ENCODE results near the gene CYP2R1. TPM values are rescaled to one million over a fixed set of nuclear protein-coding genes. Genes with fewer than 3 reads are reported as not detected.

Gene CYP2R1
- total RNA-seq, 1 donor from 2014 or later: 12.3 TPM

GRCh38 chr11:14927146-14927545 is 35.1 kb upstream of the CYP2R1 start:
- Histone ChIP-seq H3K9me3 (no peaks in the 10 kb centered on the region), H3K27me3 (no peaks in the 10 kb centered on the region), H3K36me3 (no peaks in the 10 kb centered on the region), H3K4me3 (no peak overlapping the region), H3K4me1 (no peaks in the 10 kb centered on the region), H3K27ac (no peak overlapping the region)
- intact Hi-C loops (cut with DNase I): no loop called here
- DNase-seq (ENCODE audit: extremely low spot score in 2 of 2): no peak
- no peak for TF ChIP-seq CTCF (IDR thresholded peaks at IDR 0.05)
- TF ChIP-seq POLR2A (IDR thresholded peaks at IDR 0.05): no peak
- no peak for TF ChIP-seq POLR2AphosphoS5 (IDR thresholded peaks at IDR 0.05; ENCODE audit: insufficient read depth in 1 of 2, low read depth in 1 of 2)

GRCh38 chr11:14924318-14924717 is 32.3 kb upstream of the CYP2R1 start:
- no peak for DNase-seq (ENCODE audit: extremely low spot score in 2 of 2)
- intact Hi-C loops (cut with DNase I): no loop called here
- H3K9me3 ChIP-seq: no peaks in the 10 kb centered on the region
- no peaks in the 10 kb centered on the region for H3K27me3 ChIP-seq
- H3K4me3 ChIP-seq: no peak overlapping the region
- no peaks in the 10 kb centered on the region for H3K36me3 ChIP-seq
- no peak overlapping the region for H3K27ac ChIP-seq
- H3K4me1 ChIP-seq: no peaks in the 10 kb centered on the region
- TF ChIP-seq POLR2A (IDR thresholded peaks at IDR 0.05) (no peak), CTCF (IDR thresholded peaks at IDR 0.05) (no peak)

GRCh38 chr11:14916403-14916802 is 24.4 kb upstream of the CYP2R1 start:
- H3K27me3 ChIP-seq: no peaks in the 10 kb centered on the region
- TF ChIP-seq POLR2AphosphoS5 (IDR thresholded peaks at IDR 0.05; ENCODE audit: insufficient read depth in 1 of 2, low read depth in 1 of 2) (no peak), POLR2A (IDR thresholded peaks at IDR 0.05) (no peak), CTCF (IDR thresholded peaks at IDR 0.05) (no peak)
- DNase-seq (ENCODE audit: extremely low spot score in 2 of 2): no peak
- no peaks in the 10 kb centered on the region for H3K36me3 ChIP-seq
- no peak overlapping the region for H3K27ac ChIP-seq
- no peak overlapping the region for H3K4me3 ChIP-seq
- no peaks in the 10 kb centered on the region for H3K9me3 ChIP-seq
- intact Hi-C loops (cut with DNase I): no loop called here
- no peaks in the 10 kb centered on the region for H3K4me1 ChIP-seq

GRCh38 chr11:14914536-14914935 is 22.5 kb upstream of the CYP2R1 start:
- Histone ChIP-seq H3K4me3 (no peak overlapping the region), H3K27me3 (no peaks in the 10 kb centered on the region), H3K9me3 (no peaks in the 10 kb centered on the region), H3K27ac (no peak overlapping the region), H3K4me1 (no peaks in the 10 kb centered on the region), H3K36me3 (no peaks in the 10 kb centered on the region)
- no peak for DNase-seq (ENCODE audit: extremely low spot score in 2 of 2)
- intact Hi-C loops (cut with DNase I): no loop called here
- TF ChIP-seq POLR2A (IDR thresholded peaks at IDR 0.05) (no peak), POLR2AphosphoS5 (IDR thresholded peaks at IDR 0.05; ENCODE audit: insufficient read depth in 1 of 2, low read depth in 1 of 2) (no peak), CTCF (IDR thresholded peaks at IDR 0.05) (no peak)

GRCh38 chr11:14908214-14908880 is 16.3 kb upstream of the CYP2R1 start:
- intact Hi-C loops (cut with DNase I): no loop called here
- no peak overlapping the region for H3K4me3 ChIP-seq

More at GRCh38 chr11:14908214-14908880, 16.3 kb upstream of the CYP2R1 start:
- H3K4me1 ChIP-seq: peaks cover 18% of the 10 kb centered on the region
- no peaks in the 10 kb centered on the region for H3K36me3 ChIP-seq
- H3K9me3 ChIP-seq: no peaks in the 10 kb centered on the region
- TF ChIP-seq POLR2AphosphoS5 (IDR thresholded peaks at IDR 0.05; ENCODE audit: insufficient read depth in 1 of 2, low read depth in 1 of 2): no peak
- TF ChIP-seq POLR2A (IDR thresholded peaks at IDR 0.05): no peak
- TF ChIP-seq CTCF (IDR thresholded peaks at IDR 0.05): peak in 1 of 3 experiments; percentile 24
- H3K27ac ChIP-seq: no peak overlapping the region
- no peaks in the 10 kb centered on the region for H3K27me3 ChIP-seq
- no peak for DNase-seq (ENCODE audit: extremely low spot score in 2 of 2)
